ENCODE results near the gene FTH1. TPM values are rescaled to one million over a fixed set of nuclear protein-coding genes. Genes with fewer than 3 reads are reported as not detected.

The FTH1 gene
- total RNA-seq, 2 donors from 2014 or later, result 2,226 to 2,809 TPM

DNA sequence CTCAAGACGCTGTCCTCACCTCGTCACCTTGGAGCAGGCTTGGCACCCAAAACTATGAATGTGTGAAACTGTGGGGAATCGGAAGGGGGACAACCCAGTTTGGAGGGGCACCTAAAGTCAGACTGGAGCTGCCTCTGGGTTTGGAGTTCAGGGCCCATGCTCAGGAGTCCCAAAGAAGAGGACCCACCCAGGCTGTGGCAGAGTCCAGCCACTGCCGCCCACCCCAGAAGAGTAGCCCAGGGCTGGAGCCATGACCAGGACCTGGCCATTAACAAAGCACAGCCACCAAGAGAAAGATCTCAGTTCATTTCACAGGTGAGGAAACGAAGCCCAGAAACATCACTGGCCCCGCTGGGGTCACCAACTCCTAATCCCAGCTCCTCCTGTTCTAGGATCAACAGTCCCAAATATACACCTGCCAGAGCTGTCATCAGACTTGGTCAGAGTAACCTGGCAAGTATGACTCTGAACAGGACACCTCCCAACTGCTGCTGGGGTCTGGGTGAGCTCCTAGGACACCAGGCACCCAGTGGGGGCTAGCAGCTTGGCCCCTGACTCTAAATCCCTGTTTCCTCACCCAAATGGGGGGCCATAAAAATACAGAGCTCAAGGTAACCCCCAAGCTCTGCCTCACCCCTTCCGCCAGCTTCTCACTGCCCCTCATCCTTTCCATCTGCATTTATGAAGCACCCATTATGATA, 52.8 kb downstream of the FTH1 start:
- 89 to 92% methylated on average over 4 to 7 of the region's 7 CpGs for WGBS, 2 experiments (ENCODE audit: insufficient coverage in 1 of 2, insufficient read length in 1 of 2)
- Mint-ChIP-seq H3K9me3 (no peaks in the 10 kb centered on the region), H3K36me3 (ENCODE audit: low read depth) (no peaks in the 10 kb centered on the region), H3K4me3 (no peak overlapping the region), H3K4me1 (peaks cover 24% of the 10 kb centered on the region), H3K27ac (no peak overlapping the region), H3K27me3 (ENCODE audit: insufficient read depth) (peaks cover 24% of the 10 kb centered on the region)
- H3K9me3 ChIP-seq (ENCODE audit: control insufficient read depth, low read length), result no peaks in the 10 kb centered on the region
- H3K27ac ChIP-seq (ENCODE audit: low read depth, low read length), result no peak overlapping the region
- peaks cover 10% of the 10 kb centered on the region for H3K27me3 ChIP-seq (ENCODE audit: control insufficient read depth, insufficient read depth, low read length, poor library complexity, severe bottlenecking)
- TF ChIP-seq, protein P1, sequence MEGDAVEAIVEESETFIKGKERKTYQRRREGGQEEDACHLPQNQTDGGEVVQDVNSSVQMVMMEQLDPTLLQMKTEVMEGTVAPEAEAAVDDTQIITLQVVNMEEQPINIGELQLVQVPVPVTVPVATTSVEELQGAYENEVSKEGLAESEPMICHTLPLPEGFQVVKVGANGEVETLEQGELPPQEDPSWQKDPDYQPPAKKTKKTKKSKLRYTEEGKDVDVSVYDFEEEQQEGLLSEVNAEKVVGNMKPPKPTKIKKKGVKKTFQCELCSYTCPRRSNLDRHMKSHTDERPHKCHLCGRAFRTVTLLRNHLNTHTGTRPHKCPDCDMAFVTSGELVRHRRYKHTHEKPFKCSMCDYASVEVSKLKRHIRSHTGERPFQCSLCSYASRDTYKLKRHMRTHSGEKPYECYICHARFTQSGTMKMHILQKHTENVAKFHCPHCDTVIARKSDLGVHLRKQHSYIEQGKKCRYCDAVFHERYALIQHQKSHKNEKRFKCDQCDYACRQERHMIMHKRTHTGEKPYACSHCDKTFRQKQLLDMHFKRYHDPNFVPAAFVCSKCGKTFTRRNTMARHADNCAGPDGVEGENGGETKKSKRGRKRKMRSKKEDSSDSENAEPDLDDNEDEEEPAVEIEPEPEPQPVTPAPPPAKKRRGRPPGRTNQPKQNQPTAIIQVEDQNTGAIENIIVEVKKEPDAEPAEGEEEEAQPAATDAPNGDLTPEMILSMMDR (conservative IDR thresholded peaks at IDR 0.05), result no peak
- H3K4me3 ChIP-seq (ENCODE audit: low read length), result no peak overlapping the region
- no peak overlapping the region for H3K9ac ChIP-seq (ENCODE audit: extremely low read depth, low read length, poor library complexity, severe bottlenecking)
- H3K4me1 ChIP-seq (ENCODE audit: control insufficient read depth, insufficient read depth, low read length), result no peaks in the 10 kb centered on the region
- DNase-seq, result no peak
- no peaks in the 10 kb centered on the region for H3K36me3 ChIP-seq (ENCODE audit: control insufficient read depth, insufficient read depth, low read length)

Other genes starting within 250 kb of the FTH1 start
- 10 to 100 TPM; 30.3 to 61.7 TPM for gene MYRF, start 215.0 kb downstream of the FTH1 start, total RNA-seq
- gene TMEM258, start 175.0 kb downstream of the FTH1 start, total RNA-seq, result 100 to 1,000 TPM; 174 to 180 TPM
- 10 to 100 TPM; 66.7 to 81.8 TPM for gene FEN1, start 174.7 kb downstream of the FTH1 start, total RNA-seq
- gene FADS1, start 150.6 kb downstream of the FTH1 start, total RNA-seq, result 100 to 1,000 TPM; 127 to 138 TPM
- gene FADS2, start 139.3 kb downstream of the FTH1 start, total RNA-seq, result 100 to 1,000 TPM; 344 to 381 TPM
- 10 to 100 TPM; 24.8 to 28.4 TPM for gene FADS3, start 76.1 kb downstream of the FTH1 start, total RNA-seq
- 10 to 100 TPM in 1 of 2 donors, 1 to 10 TPM in 1; 9.7 to 14.9 TPM for gene RAB3IL1, start 50.1 kb downstream of the FTH1 start, total RNA-seq
- under 1 TPM; 0.26 to 0.40 TPM for gene BEST1, start 17.3 kb downstream of the FTH1 start, total RNA-seq
- gene INCENP, start 156.4 kb upstream of the FTH1 start, total RNA-seq, result 100 to 1,000 TPM in 1 of 2 donors, 10 to 100 TPM in 1; 58.1 to 115 TPM
- not detected for gene SCGB1D1, start 222.6 kb upstream of the FTH1 start, total RNA-seq
- gene SCGB2A1, start 241.0 kb upstream of the FTH1 start, total RNA-seq, result not detected

All from endodermal cell (in vitro differentiated cells).